WERI-Rb-1 (cell line): ENCODE results near the gene GALNT12.
A peak's percentile ranks its signal among the peaks of the same experiment; 100 is the strongest.

Experiments used
- DNase-seq: peaks from one replicate; pipeline ENCODE4 v3.0.0-alpha.2; 2020
- H3K27ac ChIP-seq: fragments of 250-450 bp; sonication (Bioruptor Pico); 2 replicates; pipeline ENCODE4 v1.5.1; 2020; ENCODE audit warnings: mild to moderate bottlenecking, moderate library complexity
- H3K27me3 ChIP-seq: fragments of 250-450 bp; sonication (Bioruptor Pico); 2 replicates; pipeline ENCODE4 v1.5.1; 2021; ENCODE audit warnings: mild to moderate bottlenecking, low read depth, moderate library complexity; ENCODE audit not compliant: insufficient read depth, severe bottlenecking
- H3K36me3 ChIP-seq: fragments of 250-450 bp; sonication (Bioruptor Pico); 2 replicates; pipeline ENCODE4 v1.5.1; 2020; ENCODE audit warnings: mild to moderate bottlenecking, moderate library complexity
- H3K4me3 ChIP-seq: 2 replicates; pipeline ENCODE4 v1.5.1; 2011; ENCODE audit warnings: low read depth, mild to moderate bottlenecking, control low read depth, low read length
- H3K9me3 ChIP-seq: fragments of 250-450 bp; sonication (Bioruptor Pico); 2 replicates; pipeline ENCODE4 v1.5.1; 2021; ENCODE audit warnings: mild to moderate bottlenecking, moderate library complexity; ENCODE audit not compliant: severe bottlenecking
- CTCF ChIP-seq: IDR thresholded peaks from 2 replicates; pipeline ENCODE4 v1.5.1; 2011; ENCODE audit warnings: low read depth, mild to moderate bottlenecking, control low read depth, inconsistent platforms, low read length

Gene GALNT12

DNA sequence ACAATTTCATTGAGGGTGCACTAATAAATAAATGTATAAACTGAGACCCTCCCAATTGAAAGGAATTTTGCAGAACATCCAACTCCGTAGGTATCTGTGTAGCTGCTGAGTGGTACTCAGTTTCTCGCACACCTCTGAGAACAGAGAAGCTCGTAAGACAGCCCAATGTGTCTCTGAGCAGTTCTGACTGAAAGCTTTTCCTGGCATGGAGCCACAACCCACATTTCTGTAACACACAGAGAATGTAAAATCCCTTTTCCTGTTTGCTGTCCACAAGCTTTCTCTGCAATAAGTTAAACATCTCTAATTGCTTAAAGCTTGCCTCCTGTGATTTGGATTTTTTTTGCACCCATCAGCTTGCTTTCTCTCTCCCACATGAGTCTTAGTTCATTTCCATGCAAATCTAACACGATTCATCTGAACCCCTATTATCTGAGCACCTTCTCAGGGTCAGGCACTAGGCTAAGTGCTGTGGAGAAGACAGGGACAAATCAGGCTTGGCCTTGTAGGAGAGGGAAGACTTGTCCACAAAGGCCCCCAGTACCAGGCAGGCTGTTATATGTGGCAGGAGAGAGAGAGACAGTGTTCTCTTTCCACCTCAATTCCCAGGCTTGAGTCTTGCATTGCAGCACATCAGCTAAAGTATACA lies 92.1 kb downstream of the GALNT12 start:
- H3K9me3 ChIP-seq: peaks cover 8% of the 10 kb centered on the region
- H3K27me3 ChIP-seq: no peaks in the 10 kb centered on the region
- no peak overlapping the region for H3K27ac ChIP-seq
- no peak overlapping the region for H3K4me3 ChIP-seq
- no peaks in the 10 kb centered on the region for H3K36me3 ChIP-seq
- TF ChIP-seq CTCF: no peak
- DNase-seq: peak; percentile 2
